Measurements from ENCODE around the gene FGB.

GRCh38 chr4:154586296-154587033, 23.7 kb downstream of the FGB start:
- TF ChIP-seq, protein P1, sequence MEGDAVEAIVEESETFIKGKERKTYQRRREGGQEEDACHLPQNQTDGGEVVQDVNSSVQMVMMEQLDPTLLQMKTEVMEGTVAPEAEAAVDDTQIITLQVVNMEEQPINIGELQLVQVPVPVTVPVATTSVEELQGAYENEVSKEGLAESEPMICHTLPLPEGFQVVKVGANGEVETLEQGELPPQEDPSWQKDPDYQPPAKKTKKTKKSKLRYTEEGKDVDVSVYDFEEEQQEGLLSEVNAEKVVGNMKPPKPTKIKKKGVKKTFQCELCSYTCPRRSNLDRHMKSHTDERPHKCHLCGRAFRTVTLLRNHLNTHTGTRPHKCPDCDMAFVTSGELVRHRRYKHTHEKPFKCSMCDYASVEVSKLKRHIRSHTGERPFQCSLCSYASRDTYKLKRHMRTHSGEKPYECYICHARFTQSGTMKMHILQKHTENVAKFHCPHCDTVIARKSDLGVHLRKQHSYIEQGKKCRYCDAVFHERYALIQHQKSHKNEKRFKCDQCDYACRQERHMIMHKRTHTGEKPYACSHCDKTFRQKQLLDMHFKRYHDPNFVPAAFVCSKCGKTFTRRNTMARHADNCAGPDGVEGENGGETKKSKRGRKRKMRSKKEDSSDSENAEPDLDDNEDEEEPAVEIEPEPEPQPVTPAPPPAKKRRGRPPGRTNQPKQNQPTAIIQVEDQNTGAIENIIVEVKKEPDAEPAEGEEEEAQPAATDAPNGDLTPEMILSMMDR (IDR thresholded peaks at IDR 0.05) = no peak
- TF ChIP-seq ZFX (IDR thresholded peaks at IDR 0.05; ENCODE audit: borderline replicate concordance) = no peak
